K562 (cell line): ENCODE results near the gene PDRG1. TPM values are rescaled to one million over a fixed set of nuclear protein-coding genes. Genes with fewer than 3 reads are reported as not detected.

ENCODE experiments used
- ATAC-seq: fragments of 200-7000 bp; cut with Tn5 transposase; 3 replicates; pipeline ENCODE4 v1.9.1; 2020; ENCODE audit warnings: moderate library complexity
- BruUV-seq: library from RNA; stranded (reverse); fragments of 400-500 nt; replicated peaks from 2 replicates; lab custom pipeline; 2021; lab: Mats Ljungman, UMichigan
- CTCF ChIA-PET: fragments of 300-600 bp; formaldehyde crosslinking; extraction: SDS; loops from one replicate; lab custom pipeline; 2021; ENCODE audit warnings: low intra/inter-chr PET ratio; lab: Yijun Ruan, JAX
- POLR2A ChIA-PET: fragments of 300-600, 350-650 bp; sonication (Branson Sonifier 250); formaldehyde crosslinking; extraction: SDS; loops from one replicate; lab custom pipeline; 2021; ENCODE audit warnings: antibody characterized with exemption, inconsistent platforms; lab: Yijun Ruan, JAX
- DNase-seq, 4 experiments: peaks; one replicate each; pipeline versions ENCODE4 v3.0.0 to v3.0.0-alpha.2; 2011 to 2018; ENCODE audit warnings: low spot score in 3 of 4, mixed read lengths in 3 of 4; ENCODE audit errors: extremely low read depth in 1 of 4
- FAIRE-seq: peaks from 2 replicates; lab custom pipeline; 2011; peaks lifted over from hg19 to GRCh38; lab: Jason Lieb, UNC
- H2AFZ ChIP-seq: 2 replicates; pipeline ENCODE4 v1.6.0; 2011; ENCODE audit warnings: low read depth, low read length, control low read depth, inconsistent platforms
- H3K27ac ChIP-seq: fragments of 200-600 bp; 3 replicates; pipeline ENCODE4 v1.8.0; 2011; ENCODE audit warnings: low read depth, mild to moderate bottlenecking, control low read depth, inconsistent platforms, low read length, moderate library complexity, mixed read lengths; ENCODE audit errors: extremely low read depth
- H3K27me3 ChIP-seq, 2 experiments: fragments of 300-600 bp in 1 of 2; 2 replicates in 1 of 2; 3 replicates in 1 of 2; pipeline versions ENCODE4 v1.6.0 to v1.8.0; 2011; ENCODE audit warnings: inconsistent platforms in 2 of 2, low read length in 2 of 2, mild to moderate bottlenecking in 1 of 2, mixed read lengths in 1 of 2, moderate library complexity in 1 of 2; ENCODE audit not compliant: control insufficient read depth in 2 of 2, insufficient read depth in 2 of 2
- H3K36me3 ChIP-seq: fragments of 300-600 bp; 3 replicates; pipeline ENCODE4 v1.8.0; 2011; ENCODE audit warnings: mild to moderate bottlenecking, low read length, inconsistent platforms; ENCODE audit not compliant: control insufficient read depth, insufficient read depth
- H3K4me1 ChIP-seq, 2 experiments: fragments of 200-600 bp in 1 of 2; replicated peaks in 1 of 2; 2 replicates in 1 of 2; 3 replicates in 1 of 2; pipeline versions ENCODE4 v1.5.1 to v1.8.0; 2011; ENCODE audit warnings: inconsistent platforms in 2 of 2, low read length in 2 of 2, mild to moderate bottlenecking in 1 of 2, mixed read lengths in 1 of 2, moderate library complexity in 1 of 2; ENCODE audit not compliant: control insufficient read depth in 2 of 2, insufficient read depth in 2 of 2
- H3K4me2 ChIP-seq: 2 replicates; pipeline ENCODE4 v1.6.1; 2011; ENCODE audit warnings: low read length, control low read depth, inconsistent platforms, mixed read lengths; ENCODE audit not compliant: insufficient read depth
- H3K4me3 ChIP-seq: fragments of 200-600 bp; sonication (generic), shearing (Covaris generic); 2 replicates; pipeline ENCODE4 v1.5.1; 2016; ENCODE audit warnings: control low read depth, inconsistent platforms
- H3K79me2 ChIP-seq: fragments of 200-600 bp; 3 replicates; pipeline ENCODE4 v1.8.0; 2011; ENCODE audit warnings: low read length, inconsistent platforms; ENCODE audit not compliant: control insufficient read depth, insufficient read depth
- H3K9ac ChIP-seq, 2 experiments: 2 replicates each; pipeline versions ENCODE4 v1.6.0 to v1.6.1; 2011; ENCODE audit warnings: low read depth in 2 of 2, low read length in 2 of 2, control low read depth in 1 of 2, inconsistent platforms in 1 of 2, mild to moderate bottlenecking in 1 of 2, mixed read lengths in 1 of 2; ENCODE audit not compliant: insufficient read depth in 1 of 2
- H3K9me1 ChIP-seq: one replicate; pipeline ENCODE4 v1.6.0; 2011; ENCODE audit warnings: inconsistent platforms, mild to moderate bottlenecking, low read length, moderate library complexity; ENCODE audit not compliant: control insufficient read depth, insufficient read depth
- H3K9me3 ChIP-seq: replicated peaks from 2 replicates; pipeline ENCODE4 v1.5.1; 2011; ENCODE audit warnings: low read depth, low read length, inconsistent platforms; ENCODE audit not compliant: control insufficient read depth, insufficient read depth
- H4K20me1 ChIP-seq: replicated peaks from 2 replicates; pipeline ENCODE4 v1.6.1; 2011; ENCODE audit warnings: low read length, inconsistent platforms, mixed read lengths; ENCODE audit not compliant: control insufficient read depth, insufficient read depth
- ADNP ChIP-seq: fragments of 200-800 bp; sonication (Bioruptor generic); IDR thresholded peaks from 2 replicates; pipeline ENCODE4 v1.6.1; 2016; ENCODE audit warnings: missing genetic modification characterization, missing compliant biosample characterization
- BCOR ChIP-seq: fragments of 450-650 bp; IDR thresholded peaks from 2 replicates; pipeline ENCODE4 v1.6.1; 2016
- NFE2 ChIP-seq: IDR thresholded peaks from 2 replicates; pipeline ENCODE4 v1.6.1; 2014; ENCODE audit warnings: antibody characterized with exemption, low read depth
- RBM25 ChIP-seq: fragments of 200-400 bp; formaldehyde crosslinking; IDR thresholded peaks from 2 replicates; pipeline ENCODE4 v1.6.1; 2018; ENCODE audit warnings: low read length, low read depth, moderate library complexity; ENCODE audit not compliant: severe bottlenecking
- RCOR1 ChIP-seq, 2 experiments: IDR thresholded peaks; 2 replicates each; pipeline ENCODE4 v1.6.1; 2012; ENCODE audit warnings: low read depth in 2 of 2, low read length in 2 of 2, borderline replicate concordance in 1 of 2, improper control_type of control experiment in 1 of 2
- SMARCA5 ChIP-seq: fragments of 450-650 bp; IDR thresholded peaks from 2 replicates; pipeline ENCODE4 v1.6.1; 2016
- ZNF77 ChIP-seq: fragments of 250-450 bp; sonication (Bioruptor Pico); IDR thresholded peaks from 2 replicates; pipeline ENCODE4 v1.5.0; 2020
- WGBS: fragments of 100-300 bp; shearing (Covaris generic); methylation state at CpG from one replicate; pipeline ENCODE4 v1.1.6; 2016; ENCODE audit warnings: low coverage, mixed read lengths; ENCODE audit not compliant: insufficient coverage; ENCODE audit errors: missing lambda C conversion rate; 5-methylcytosine and 5-hydroxymethylcytosine counted together
- in situ Hi-C: fragments of 300-500 bp; cut with MboI; formaldehyde crosslinking; loops from 4 replicates; pipeline ENCODE4 v1.15.0; 2018; ENCODE audit warnings: inconsistent platforms, mixed read lengths
- intact Hi-C: fragments of 100-400 bp; cut with micrococcal nuclease; formaldehyde crosslinking; loops from 2 replicates; pipeline ENCODE4 v1.14.2; 2022
- polyA plus RNA-seq, 8 experiments: library from polyadenylated mRNA; depleted of rRNA in 4 of 8; stranded (reverse) in 5 of 8; unstranded in 3 of 8; fragments of >200 nt; fragmentation: Nextera tagmentation in 2 of 8; fragmentation: Illumina TruSeq in 1 of 8; extraction: Ambion mirVana in 2 of 8; extraction: Trizol in 1 of 8; gene quantifications; 2 replicates each; pipeline versions ENCODE4 v1.2.1 to v1.2.3, GENCODE V29; 2011 to 2014; ENCODE audit warnings: inconsistent platforms in 1 of 8, missing spikeins in 1 of 8
- total RNA-seq, 7 experiments: library from RNA; depleted of rRNA in 6 of 7; stranded (reverse); fragments of >200 nt in 6 of 7; fragmentation: Illumina TruSeq in 2 of 7; extraction: Trizol in 2 of 7; gene quantifications; 2 replicates each; pipeline versions ENCODE4 v1.2.1 to v1.2.3, GENCODE V29; 2011 to 2021; ENCODE audit warnings: low replicate concordance in 1 of 7
- TF ChIP-seq, protein P1 (sequence below): fragments of 450-650 bp; IDR thresholded peaks from 2 replicates; pipeline ENCODE4 v1.6.1; 2016; ENCODE audit warnings: mild to moderate bottlenecking

PDRG1 gene
- total and polyA plus RNA-seq, 9 of the 15 experiments (the other 6 are each of a cell fraction or from before 2014, with no cell fraction given) = 12.6 to 58.6 (median 26.1) TPM

- intact Hi-C loops (no loop called here), in situ Hi-C loops (no loop called here)
- no TSS peak for BruUV-seq
- Histone ChIP-seq H3K9ac (no peak overlapping the region), H3K79me2 (no peaks in the 10 kb centered on the region), H3K4me2 (no peak overlapping the region), H3K9me1 (no peaks in the 10 kb centered on the region), H3K27ac (no peak overlapping the region), H4K20me1 (no peaks in the 10 kb centered on the region; the same call in 1 of the 2 replicates), H3K27me3 (peaks cover 10 to 27% of the 10 kb centered on the region in 2 experiments; a peak in 3 of 5 replicates), H3K4me1 (no peaks in the 10 kb centered on the region), H2AFZ (no peak overlapping the region), H3K4me3 (no peak overlapping the region), H3K9me3 (no peaks in the 10 kb centered on the region), H3K36me3 (no peaks in the 10 kb centered on the region)
- ChIA-PET POLR2A (interaction anchor here (1.0 to 1.1 kb wide), 2 partner anchors 16 to 33 kb away, joined by 4 to 5 read pairs; no protein-coding TSS in a partner anchor), CTCF (no interaction called here)
- FAIRE-seq (no peak), ATAC-seq (no peak), DNase-seq (no peak)
- 4% methylated on average over 6 of the region's 6 CpGs for WGBS
- TF ChIP-seq RCOR1 (IDR thresholded peaks at IDR 0.05; ENCODE audit: borderline replicate concordance in 1 of 2, low read depth in 2 of 2, low read length in 2 of 2) = 0 out of 4 replicates have a peak, but pooled peaks of 1 of the 2 experiments have one; percentile 7
- TF ChIP-seq BCOR = peak; percentile 58
- TF ChIP-seq, protein P1, sequence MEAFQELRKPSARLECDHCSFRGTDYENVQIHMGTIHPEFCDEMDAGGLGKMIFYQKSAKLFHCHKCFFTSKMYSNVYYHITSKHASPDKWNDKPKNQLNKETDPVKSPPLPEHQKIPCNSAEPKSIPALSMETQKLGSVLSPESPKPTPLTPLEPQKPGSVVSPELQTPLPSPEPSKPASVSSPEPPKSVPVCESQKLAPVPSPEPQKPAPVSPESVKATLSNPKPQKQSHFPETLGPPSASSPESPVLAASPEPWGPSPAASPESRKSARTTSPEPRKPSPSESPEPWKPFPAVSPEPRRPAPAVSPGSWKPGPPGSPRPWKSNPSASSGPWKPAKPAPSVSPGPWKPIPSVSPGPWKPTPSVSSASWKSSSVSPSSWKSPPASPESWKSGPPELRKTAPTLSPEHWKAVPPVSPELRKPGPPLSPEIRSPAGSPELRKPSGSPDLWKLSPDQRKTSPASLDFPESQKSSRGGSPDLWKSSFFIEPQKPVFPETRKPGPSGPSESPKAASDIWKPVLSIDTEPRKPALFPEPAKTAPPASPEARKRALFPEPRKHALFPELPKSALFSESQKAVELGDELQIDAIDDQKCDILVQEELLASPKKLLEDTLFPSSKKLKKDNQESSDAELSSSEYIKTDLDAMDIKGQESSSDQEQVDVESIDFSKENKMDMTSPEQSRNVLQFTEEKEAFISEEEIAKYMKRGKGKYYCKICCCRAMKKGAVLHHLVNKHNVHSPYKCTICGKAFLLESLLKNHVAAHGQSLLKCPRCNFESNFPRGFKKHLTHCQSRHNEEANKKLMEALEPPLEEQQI = no peak
- 0 out of 2 replicates have a peak, but pooled peaks have one; percentile 56 for TF ChIP-seq ADNP
- TF ChIP-seq NFE2 = no peak
- 0 out of 2 replicates have a peak, but pooled peaks have one; percentile 40 for TF ChIP-seq SMARCA5
- peak; percentile 84 for TF ChIP-seq RBM25
- TF ChIP-seq ZNF77 (CRISPR knock-in tag) = no peak
Observed at GRCh38 chr20:31979713-31980426, 28.0 kb upstream of the PDRG1 start.
